Stimulated activated CD8-positive, alpha-beta memory T cell treated with anti-CD3 and anti-CD28 coated beads, Interleukin-12 subunit alpha, Interleukin-12 subunit beta, amount 100 ng/mL, for 4 hours (primary cell): ENCODE data around the gene BEST4.
"Not testable (repeated sequence)": the region's sequence is repeated elsewhere in the genome, so short reads cannot be mapped to it uniquely, and the experiment has no call there.

ENCODE experiments used
- DNase-seq: peaks from one replicate; pipeline ENCODE4 v3.0.0-alpha.2; 2020; ENCODE audit warnings: low read depth

The BEST4 gene

DNA sequence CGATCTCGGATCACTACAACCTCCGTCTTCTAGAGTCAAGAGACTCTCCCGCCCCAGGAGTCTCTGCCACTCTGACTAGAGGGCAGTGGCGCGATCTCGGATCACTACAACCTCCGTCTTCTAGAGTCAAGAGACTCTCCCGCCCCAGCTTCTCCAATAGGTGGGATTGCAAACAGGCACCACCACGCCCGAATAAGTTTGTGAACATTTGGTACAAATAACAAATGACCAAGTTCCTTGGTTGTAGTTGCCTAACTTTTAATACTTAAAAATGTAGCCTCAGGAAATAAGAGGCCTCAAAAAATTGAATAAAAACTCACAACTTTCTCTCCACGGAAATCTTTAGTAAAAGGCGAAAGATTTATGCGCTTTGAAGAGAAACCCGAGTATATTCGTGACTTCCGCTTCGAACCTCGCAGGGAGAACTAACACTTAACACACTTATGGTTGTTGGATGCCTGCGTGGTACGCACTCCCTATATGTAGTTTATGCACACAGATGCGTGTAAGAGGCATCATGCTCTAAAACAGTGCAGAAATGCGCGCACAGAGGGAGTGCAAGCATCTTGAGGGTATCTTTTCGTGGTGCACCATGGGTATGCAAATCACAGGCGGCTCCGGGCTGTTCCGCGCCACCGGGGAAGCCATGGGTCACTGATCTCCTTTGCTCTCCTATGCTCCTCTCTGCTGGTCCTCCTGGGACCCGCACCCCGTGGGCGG, 31.8 kb upstream of the BEST4 start:
- DNase-seq, result peak; percentile 63

DNA sequence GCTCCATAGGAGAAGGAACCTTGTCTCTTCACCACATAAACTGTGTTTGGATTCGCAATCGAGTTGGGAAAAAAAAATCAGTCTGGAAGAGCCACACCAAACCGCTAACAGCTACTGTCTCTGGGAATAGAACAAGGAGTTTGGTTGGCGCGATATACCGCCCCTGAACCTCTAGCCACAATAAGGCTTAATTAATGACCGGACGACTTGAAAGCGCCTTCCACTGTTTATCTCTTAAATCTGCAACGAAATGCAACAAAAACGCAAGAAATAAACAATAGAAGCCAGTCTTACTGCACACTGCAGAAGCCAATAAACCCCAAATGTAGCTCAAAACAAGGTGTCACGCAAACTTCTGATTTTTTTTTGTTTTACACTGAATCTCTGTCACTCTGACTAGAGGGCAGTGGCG, 31.2 kb upstream of the BEST4 start:
- DNase-seq, result no peak

DNA sequence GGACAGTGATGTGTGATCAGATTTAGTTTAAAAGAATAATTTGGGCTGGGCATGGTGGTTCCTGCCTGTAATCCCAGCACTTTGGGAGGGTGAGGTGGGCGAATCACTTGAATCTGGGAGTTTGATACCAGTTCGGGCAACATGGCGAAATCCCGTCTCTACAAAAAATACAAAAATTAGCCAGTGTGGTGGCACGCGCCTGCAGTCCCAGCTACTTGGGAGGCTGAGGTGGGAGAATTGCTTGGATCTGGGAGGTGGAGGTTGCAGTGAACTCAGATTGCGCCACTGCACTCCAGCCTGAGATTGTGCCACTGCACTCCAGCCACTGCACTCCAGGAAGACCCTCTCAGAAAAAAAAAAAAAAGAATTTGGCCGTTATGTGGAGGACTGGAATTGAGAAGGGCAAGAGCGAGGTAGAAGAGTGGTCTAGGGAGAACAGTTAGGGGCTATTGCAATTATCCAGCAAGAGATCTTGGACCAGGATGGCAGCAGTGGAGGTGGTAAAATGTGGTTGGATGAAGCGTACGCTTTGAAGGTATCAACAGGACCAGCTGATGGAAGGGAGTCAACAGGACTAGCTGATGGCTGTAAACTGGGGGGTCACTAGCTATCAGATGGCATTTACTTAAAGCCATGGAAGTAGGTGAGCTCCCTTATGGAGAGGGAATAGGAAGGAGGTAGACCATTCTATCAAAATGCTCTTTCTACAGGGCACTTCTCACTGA, 30.0 kb upstream of the BEST4 start:
- no peak for DNase-seq

- DNase-seq, result no peak
These were observed 29.3 kb upstream of the BEST4 start for GRCh38 chr1:44817307-44817706.

- DNase-seq, result not testable (repeated sequence)
These were observed 28.0 kb upstream of the BEST4 start for GRCh38 chr1:44815926-44816325.

DNA sequence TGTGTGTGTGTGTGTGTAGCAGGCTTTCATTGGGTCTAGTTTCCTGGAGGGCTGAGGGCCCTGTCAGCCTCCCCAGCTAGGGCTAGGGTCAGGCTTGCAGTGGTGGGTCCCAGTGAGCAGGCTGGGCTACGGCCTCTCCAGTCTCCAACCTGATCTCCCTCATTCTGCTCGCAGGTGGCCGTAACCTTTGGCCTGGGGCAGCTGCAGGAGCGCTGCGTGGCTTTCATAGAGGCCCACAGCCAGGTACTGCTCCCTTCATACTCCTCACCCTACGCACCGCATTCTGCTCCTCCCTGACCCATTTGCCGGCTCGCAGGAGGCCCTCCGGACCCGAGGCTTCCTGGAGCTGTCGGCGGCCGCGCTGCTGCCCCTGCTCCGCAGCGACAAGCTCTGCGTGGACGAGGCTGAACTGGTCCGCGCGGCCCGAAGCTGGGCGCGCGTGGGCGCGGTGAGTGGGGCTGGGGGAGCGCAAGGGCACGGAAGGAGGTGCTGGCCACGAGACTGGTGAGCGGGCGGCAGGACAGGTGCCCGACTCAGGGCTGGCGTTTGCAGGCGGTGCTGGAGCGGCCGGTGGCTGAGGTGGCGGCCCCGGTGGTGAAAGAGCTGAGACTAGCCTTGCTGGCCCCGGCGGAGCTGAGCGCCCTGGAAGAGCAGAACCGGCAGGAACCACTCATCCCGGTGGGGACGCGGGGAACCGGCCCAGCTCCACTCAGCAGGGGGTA, 25.0 kb upstream of the BEST4 start:
- DNase-seq, result no peak

- no peak for DNase-seq
These were observed 23.3 kb upstream of the BEST4 start for GRCh38 chr1:44811234-44811633.

- DNase-seq, result not testable (repeated sequence)
These were observed 22.8 kb upstream of the BEST4 start for GRCh38 chr1:44810762-44811105.

GRCh38 chr1:44810101-44810761, 22.3 kb upstream of the BEST4 start:
- no peak for DNase-seq

DNA sequence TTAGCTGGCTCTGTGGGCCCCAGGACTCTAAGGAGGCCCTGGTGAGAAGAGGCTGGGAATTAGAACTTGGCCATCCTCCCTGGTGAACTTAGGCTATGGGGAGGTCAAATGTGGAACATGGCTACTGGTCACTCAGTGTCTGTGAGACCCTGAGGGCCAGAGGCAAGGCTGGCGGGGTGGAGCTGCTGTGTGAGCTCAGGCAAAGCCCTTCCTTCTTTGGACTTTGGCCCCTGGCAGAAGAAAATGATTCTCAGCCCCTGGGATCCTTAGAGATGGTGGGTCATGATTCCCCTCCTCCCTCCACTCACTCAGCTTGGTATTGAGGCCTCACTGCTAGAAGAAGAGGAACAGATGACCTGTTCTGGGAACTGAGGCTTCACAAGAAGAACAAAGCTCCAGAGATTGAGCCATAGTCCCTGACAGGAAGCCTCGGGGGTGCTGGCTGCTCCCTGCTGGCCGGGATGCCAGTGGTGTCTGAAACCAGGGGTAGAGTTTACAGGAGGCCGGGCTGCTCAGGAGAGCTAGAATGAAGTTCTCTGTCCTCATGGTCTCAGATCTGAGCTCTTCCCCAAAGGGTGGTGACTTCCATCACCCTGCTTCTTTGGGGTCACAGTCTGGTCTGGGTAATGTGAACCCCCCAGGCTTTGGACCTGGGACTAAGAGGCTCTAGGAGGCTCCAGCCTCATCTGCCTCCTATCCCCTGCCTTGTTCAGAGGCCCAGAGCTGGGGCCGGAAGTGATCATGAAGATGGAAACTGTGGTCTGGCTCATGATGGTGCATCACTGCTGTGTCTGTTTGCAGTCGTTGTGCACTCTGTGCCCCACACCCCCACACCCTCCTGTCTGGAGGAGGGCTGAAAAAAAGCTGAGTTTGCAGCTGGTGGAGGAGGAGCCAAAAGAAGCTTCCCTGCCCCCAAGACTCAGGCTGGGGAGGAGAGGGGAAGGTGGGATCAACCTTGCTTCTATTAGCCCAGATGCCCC, 21.3 kb upstream of the BEST4 start:
- DNase-seq, result peak; percentile 73

GRCh38 chr1:44808063-44808937, 20.3 kb upstream of the BEST4 start, which contains the start of gene BTBD19:
Gene BTBD19 (plus strand): TSS chr1:44808523. CDS start chr1:44808821, 298 bp downstream.
- DNase-seq, result peak; percentile 61

GRCh38 chr1:44807364-44808062, 19.5 kb upstream of the BEST4 start:
- peak; percentile 76 for DNase-seq

DNA sequence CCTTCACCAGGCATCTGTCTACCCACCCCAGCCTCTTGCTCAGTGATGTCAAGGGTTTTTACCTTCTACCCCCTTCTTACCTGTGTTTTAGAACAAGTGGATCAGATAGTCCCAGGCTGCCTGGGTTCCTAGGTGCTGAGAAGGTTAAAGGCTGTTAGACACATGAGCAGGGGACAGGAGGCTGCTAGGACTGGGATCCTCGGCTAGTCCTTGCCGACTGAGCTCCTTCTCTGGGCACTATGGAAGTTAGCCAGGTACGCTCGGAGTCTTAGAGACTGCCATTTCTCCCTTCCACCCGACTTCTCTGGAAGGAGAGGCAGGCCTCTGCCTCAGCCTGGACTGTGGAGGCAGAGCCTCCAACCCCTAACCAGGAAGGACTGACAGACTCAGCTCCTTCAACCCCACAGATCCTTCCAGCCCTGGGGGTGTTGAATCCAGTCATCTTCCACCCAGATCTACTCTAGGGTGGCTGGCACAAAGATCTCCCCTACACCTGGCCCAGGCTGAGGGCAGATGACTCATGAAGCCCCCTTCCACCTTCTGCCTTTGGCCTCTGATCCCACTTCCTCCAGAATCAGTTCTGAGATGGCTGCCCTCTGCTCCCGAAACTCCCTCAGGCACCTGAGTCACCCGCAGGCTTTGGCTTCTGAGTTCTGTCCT, 18.9 kb upstream of the BEST4 start, which contains the start of gene DYNLT4:
Gene DYNLT4 (minus strand): TSS at position 648 of the 660 bp plus-strand sequence. CDS start 683 bp downstream, outside the sequence.
- no peak for DNase-seq

GRCh38 chr1:44806025-44806703, 18.2 kb upstream of the BEST4 start:
- no peak for DNase-seq

DNA sequence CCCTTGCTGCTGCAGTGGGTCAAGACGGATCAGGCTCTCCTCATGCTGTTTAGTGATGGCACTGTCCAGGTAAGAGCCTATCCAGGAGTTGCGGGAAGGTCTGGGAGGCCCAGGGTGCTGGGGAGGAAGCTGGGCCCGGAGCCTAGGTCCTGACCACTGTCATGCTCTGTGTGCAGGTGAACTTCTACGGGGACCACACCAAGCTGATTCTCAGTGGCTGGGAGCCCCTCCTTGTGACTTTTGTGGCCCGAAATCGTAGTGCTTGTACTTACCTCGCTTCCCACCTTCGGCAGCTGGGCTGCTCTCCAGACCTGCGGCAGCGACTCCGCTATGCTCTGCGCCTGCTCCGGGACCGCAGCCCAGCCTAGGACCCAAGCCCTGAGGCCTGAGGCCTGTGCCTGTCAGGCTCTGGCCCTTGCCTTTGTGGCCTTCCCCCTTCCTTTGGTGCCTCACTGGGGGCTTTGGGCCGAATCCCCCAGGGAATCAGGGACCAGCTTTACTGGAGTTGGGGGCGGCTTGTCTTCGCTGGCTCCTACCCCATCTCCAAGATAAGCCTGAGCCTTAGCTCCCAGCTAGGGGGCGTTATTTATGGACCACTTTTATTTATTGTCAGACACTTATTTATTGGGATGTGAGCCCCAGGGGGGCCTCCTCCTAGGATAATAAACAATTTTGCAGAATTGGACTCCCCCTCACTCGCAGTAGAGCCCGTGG, 17.5 kb upstream of the BEST4 start:
- DNase-seq, result no peak

GRCh38 chr1:44803312-44804095, 15.5 kb upstream of the BEST4 start:
- no peak for DNase-seq

GRCh38 chr1:44803062-44803311, 15.0 kb upstream of the BEST4 start:
- DNase-seq, result no peak
